Measurements from ENCODE around the gene MAP1LC3C.

DNA sequence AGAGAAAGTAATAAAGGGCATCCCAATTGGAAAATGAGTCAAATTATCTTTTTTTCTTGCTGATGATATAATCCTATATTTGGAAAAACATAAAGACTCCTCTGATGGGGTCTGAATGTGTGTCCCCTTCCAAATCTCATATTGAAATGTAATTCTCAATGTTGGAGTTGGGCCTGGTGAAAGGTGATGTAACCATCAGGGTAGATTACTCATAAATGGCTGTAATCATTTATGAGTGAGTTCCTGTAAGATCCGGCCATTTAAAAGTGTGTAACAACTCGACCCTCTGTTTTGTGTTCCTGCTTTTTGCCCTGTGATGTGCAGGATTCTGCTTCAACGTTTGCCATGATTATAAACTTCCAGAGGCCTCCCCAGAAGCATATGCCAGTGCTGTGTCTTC, 44.3 kb upstream of the MAP1LC3C start:
- TF ChIP-seq, protein P1, sequence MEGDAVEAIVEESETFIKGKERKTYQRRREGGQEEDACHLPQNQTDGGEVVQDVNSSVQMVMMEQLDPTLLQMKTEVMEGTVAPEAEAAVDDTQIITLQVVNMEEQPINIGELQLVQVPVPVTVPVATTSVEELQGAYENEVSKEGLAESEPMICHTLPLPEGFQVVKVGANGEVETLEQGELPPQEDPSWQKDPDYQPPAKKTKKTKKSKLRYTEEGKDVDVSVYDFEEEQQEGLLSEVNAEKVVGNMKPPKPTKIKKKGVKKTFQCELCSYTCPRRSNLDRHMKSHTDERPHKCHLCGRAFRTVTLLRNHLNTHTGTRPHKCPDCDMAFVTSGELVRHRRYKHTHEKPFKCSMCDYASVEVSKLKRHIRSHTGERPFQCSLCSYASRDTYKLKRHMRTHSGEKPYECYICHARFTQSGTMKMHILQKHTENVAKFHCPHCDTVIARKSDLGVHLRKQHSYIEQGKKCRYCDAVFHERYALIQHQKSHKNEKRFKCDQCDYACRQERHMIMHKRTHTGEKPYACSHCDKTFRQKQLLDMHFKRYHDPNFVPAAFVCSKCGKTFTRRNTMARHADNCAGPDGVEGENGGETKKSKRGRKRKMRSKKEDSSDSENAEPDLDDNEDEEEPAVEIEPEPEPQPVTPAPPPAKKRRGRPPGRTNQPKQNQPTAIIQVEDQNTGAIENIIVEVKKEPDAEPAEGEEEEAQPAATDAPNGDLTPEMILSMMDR (IDR thresholded peaks at IDR 0.05; ENCODE audit: insufficient read depth, low read length, poor library complexity, severe bottlenecking): no peak
- TF ChIP-seq EZH2phosphoT487 (conservative IDR thresholded peaks at IDR 0.05; ENCODE audit: low read length): no peak
